ENCODE measurements around the gene EEIG1. TPM values are rescaled to one million over a fixed set of nuclear protein-coding genes. Genes with fewer than 3 reads are reported as not detected.

EEIG1 gene
- polyA plus RNA-seq, 3 donors = 11.2 to 18.6 (median 14.9) TPM

DNA sequence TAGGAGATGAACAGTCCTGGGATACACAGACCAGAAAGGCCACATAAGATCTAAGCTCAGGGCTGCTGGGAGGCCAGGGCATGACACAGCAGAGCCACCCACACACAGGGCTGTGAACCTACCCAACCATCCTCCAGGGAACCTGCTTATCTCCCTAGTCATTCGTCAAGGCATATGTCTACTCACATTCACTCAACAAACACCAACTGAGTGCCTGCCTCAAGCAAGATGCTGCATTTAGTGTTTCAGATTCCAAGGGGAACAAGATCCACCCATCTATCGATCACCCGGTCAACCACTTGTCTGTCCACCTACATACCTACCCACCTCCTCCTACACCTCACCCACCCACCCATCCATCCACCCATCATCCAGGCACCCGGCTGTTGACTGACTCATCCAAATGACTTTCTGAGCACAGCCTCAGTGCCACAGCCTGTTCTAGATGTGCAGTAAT lies 45.0 kb downstream of the EEIG1 start:
- no peak overlapping the region for H3K27ac ChIP-seq (ENCODE audit: low read depth, low read length)
- 79 to 85% (median 81%) methylated on average over 4 of the region's 4 CpGs for WGBS, 3 donors

DNA sequence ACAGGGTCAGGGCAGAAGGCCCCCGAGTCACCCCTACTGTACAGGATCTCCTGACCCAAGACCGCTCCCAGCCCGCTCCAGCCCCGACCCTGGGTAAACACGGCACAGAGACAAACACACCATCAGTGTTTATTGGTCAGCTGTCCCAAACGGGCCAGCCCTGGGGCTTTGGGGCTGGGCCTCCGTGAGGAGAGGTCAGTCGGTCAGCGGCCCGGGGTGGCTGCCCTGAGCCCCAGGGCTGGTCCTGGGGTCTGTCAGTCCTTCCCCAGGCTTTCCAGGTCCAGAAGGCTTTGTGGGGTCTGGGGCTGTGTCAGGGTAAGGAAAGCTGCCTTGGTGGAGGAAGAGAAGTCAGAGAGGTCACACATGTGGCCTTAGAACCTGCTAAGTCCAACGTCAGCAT lies 45.8 kb downstream of the EEIG1 start:
- no peak overlapping the region for H3K27ac ChIP-seq (ENCODE audit: low read depth, low read length)
- 70 to 82% (median 72%) methylated on average over 11 of the region's 11 CpGs for WGBS, 3 donors

DNA sequence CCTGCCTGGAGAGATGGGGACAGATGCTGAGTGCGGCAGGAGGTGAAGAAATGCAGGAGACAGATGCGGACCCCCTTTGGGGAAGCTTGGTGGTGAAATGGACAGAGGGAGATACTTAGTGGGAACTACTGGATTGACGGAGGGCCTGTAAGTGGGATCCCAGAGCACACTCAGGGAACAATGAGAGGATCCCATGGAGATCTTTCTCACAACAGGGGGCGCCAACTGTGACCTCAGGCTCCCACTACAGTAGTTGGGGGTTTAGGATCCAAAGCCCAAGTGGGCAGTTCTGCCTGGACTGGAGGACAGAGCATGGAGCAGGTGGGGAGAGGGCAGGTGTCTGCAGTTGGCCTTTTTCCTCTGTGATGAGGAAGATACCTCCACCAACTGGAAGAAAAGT lies 46.5 kb downstream of the EEIG1 start:
- 92 to 95% (median 93%) methylated on average over 4 of the region's 4 CpGs for WGBS, 3 donors
- no peak overlapping the region for H3K27ac ChIP-seq (ENCODE audit: low read depth, low read length)

DNA sequence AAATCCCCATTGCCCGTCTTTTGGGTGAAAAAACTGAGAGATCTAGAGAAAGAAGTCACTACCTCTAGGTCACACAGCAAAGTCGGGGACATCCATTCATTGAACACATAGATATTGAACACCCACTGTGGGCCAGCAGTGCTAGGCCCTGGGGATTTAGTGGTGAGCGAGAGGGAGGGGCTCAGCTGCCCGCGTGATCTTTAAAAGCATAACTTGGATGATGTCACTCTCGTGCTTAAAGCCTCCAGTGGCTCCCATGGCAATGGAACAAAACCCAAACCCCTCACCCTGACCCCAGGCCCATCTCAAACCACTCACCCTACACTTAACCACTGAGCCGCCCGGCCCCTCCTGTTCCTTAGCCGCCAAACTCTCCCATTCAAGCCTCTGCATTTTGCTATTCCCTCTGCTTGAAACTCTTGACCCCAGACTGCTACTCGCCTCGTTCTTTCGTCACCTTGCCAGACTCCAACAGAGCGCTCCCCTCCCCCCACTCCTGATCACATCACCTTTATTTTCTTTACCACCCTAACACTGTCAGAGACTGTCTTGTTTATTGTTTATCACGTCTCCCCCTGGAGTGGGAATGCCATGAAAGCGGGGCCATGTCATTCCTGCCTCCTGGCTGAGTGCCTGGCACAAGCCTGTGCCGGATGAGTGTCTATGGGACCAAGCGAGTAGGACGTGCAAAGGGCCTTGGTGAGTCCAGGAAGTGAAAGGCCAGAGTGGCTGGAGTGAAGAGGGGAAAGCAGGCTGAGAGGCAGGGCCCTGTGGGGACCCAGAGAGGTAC lies 49.5 kb downstream of the EEIG1 start:
- 22 to 31% (median 22%) methylated on average over 18 of the region's 18 CpGs for WGBS, 3 donors
- H3K27ac ChIP-seq (ENCODE audit: low read depth, low read length) = no peak overlapping the region

Other genes with a start within 250 kb of the EEIG1 start
- 10 to 100 TPM in 2 of 3 donors, 1 to 10 TPM in 1; 9.6 to 12.8 (median 10.6) TPM for gene TOR2A, start 245.7 kb downstream of the EEIG1 start, polyA plus RNA-seq
- gene SH2D3C, start 202.3 kb downstream of the EEIG1 start, polyA plus RNA-seq = 10 to 100 TPM in 2 of 3 donors, 1 to 10 TPM in 1; 4.8 to 29.7 (median 23.3) TPM
- 10 to 100 TPM; 34.3 to 68.4 (median 52.1) TPM for gene CDK9, start 195.0 kb downstream of the EEIG1 start, polyA plus RNA-seq
- 100 to 1,000 TPM in 1 of 3 donors, 10 to 100 TPM in 2; 35.1 to 148 (median 52.1) TPM for gene FPGS, start 178.1 kb downstream of the EEIG1 start, polyA plus RNA-seq
- gene ENG, start 126.3 kb downstream of the EEIG1 start, polyA plus RNA-seq = 100 to 1,000 TPM in 2 of 3 donors, 10 to 100 TPM in 1; 37.9 to 180 (median 107) TPM
- 10 to 100 TPM; 20.9 to 85.4 (median 71.1) TPM for gene AK1, start 103.3 kb downstream of the EEIG1 start, polyA plus RNA-seq
- gene ST6GALNAC6, start 81.4 kb downstream of the EEIG1 start, polyA plus RNA-seq = 100 to 1,000 TPM in 2 of 3 donors, 10 to 100 TPM in 1; 41.1 to 142 (median 141) TPM
- 10 to 100 TPM; 20.4 to 41.4 (median 25.9) TPM for gene ST6GALNAC4, start 63.9 kb downstream of the EEIG1 start, polyA plus RNA-seq
- under 1 TPM; 0.22 to 0.74 (median 0.74) TPM for gene PIP5KL1, start 50.2 kb downstream of the EEIG1 start, polyA plus RNA-seq
- gene DPM2, start 43.1 kb downstream of the EEIG1 start, polyA plus RNA-seq = 10 to 100 TPM; 26.9 to 40.5 (median 30.2) TPM
- 1 to 10 TPM; 4.8 to 6.6 (median 5.1) TPM for gene NAIF1, start 86.3 kb upstream of the EEIG1 start, polyA plus RNA-seq
- 100 to 1,000 TPM in 1 of 3 donors, 10 to 100 TPM in 2; 40.4 to 129 (median 61.0) TPM for gene SLC25A25, start 87.2 kb upstream of the EEIG1 start, polyA plus RNA-seq
- 10 to 100 TPM; 36.1 to 63.9 (median 39.9) TPM for gene PTGES2, start 146.7 kb upstream of the EEIG1 start, polyA plus RNA-seq
- 10 to 100 TPM in 1 of 3 donors, 1 to 10 TPM in 2; 5.9 to 15.6 (median 9.5) TPM for gene LCN2, start 168.5 kb upstream of the EEIG1 start, polyA plus RNA-seq
- 100 to 1,000 TPM in 1 of 3 donors, 10 to 100 TPM in 2; 74.5 to 110 (median 95.4) TPM for gene BBLN, start 179.3 kb upstream of the EEIG1 start, polyA plus RNA-seq
- gene CIZ1, start 210.6 kb upstream of the EEIG1 start, polyA plus RNA-seq = 10 to 100 TPM; 56.6 to 69.7 (median 57.0) TPM
- gene DNM1, start 222.4 kb upstream of the EEIG1 start, polyA plus RNA-seq = 10 to 100 TPM in 1 of 3 donors, 1 to 10 TPM in 2; 4.5 to 22.8 (median 6.4) TPM

Measured in adipose tissue (tissue), 3 donors.